ENCODE results near the gene UPF1. TPM values are rescaled to one million over a fixed set of nuclear protein-coding genes. Genes with fewer than 3 reads are reported as not detected.

UPF1 gene
- total and polyA plus RNA-seq, 3 experiments from 2014 or later: 24.6 to 97.2 (median 96.8) TPM

GRCh38 chr19:18863843-18864362, 32.1 kb downstream of the UPF1 start:
- Histone ChIP-seq H3K36me3 (ENCODE audit: insufficient read depth, low read length) (peaks cover 46% of the 10 kb centered on the region), H3K27me3 (ENCODE audit: insufficient read depth, low read length, poor library complexity, severe bottlenecking) (no peaks in the 10 kb centered on the region), H3K9me3 (ENCODE audit: low read length) (no peaks in the 10 kb centered on the region), H3K4me3 (ENCODE audit: low read length) (no peak overlapping the region), H3K4me1 (ENCODE audit: insufficient read depth, low read length) (no peaks in the 10 kb centered on the region), H3K27ac (ENCODE audit: low read depth, low read length) (no peak overlapping the region)
- Mint-ChIP-seq H3K4me1 (peaks cover 4 to 10% (median 6%) of the 10 kb centered on the region in 3 donors), H3K27me3 (no peaks in the 10 kb centered on the region), H3K36me3 (peaks cover 4 to 90% (median 10%) of the 10 kb centered on the region in 3 donors), H3K27ac (peak overlapping the region in 3 of 8 donors; percentile 6 to 54 (median 21)), H3K9me3 (no peaks in the 10 kb centered on the region), H3K4me3 (peak overlapping the region in 1 of 7 donors; percentile 44)
- ChIA-PET POLR2A (interaction anchor here (0.7 to 1.4 kb wide), 3 partner anchors 8 to 218 kb away, joined by 3 to 7 read pairs (median 5); no protein-coding TSS in a partner anchor), CTCF (interaction anchor here (1.0 to 1.7 kb wide), 2 partner anchors 16 to 20 kb away, joined by 3 read pairs; no protein-coding TSS in a partner anchor)
- no peak for DNase-seq

- Mint-ChIP-seq H3K27me3 (no peaks in the 10 kb centered on the region), H3K9me3 (no peaks in the 10 kb centered on the region), H3K36me3 (peaks cover 4 to 75% (median 10%) of the 10 kb centered on the region in 3 donors), H3K27ac (peak overlapping the region in 1 of 8 donors; percentile 44), H3K4me1 (peaks cover 4 to 10% (median 6%) of the 10 kb centered on the region in 3 donors), H3K4me3 (peak overlapping the region in 1 of 7 donors; percentile 6)
- Histone ChIP-seq H3K36me3 (ENCODE audit: insufficient read depth, low read length) (peaks cover 32% of the 10 kb centered on the region), H3K4me1 (ENCODE audit: insufficient read depth, low read length) (no peaks in the 10 kb centered on the region), H3K9me3 (ENCODE audit: low read length) (no peaks in the 10 kb centered on the region), H3K4me3 (ENCODE audit: low read length) (no peak overlapping the region), H3K27ac (ENCODE audit: low read depth, low read length) (no peak overlapping the region), H3K27me3 (ENCODE audit: insufficient read depth, low read length, poor library complexity, severe bottlenecking) (no peaks in the 10 kb centered on the region)
- CTCF ChIA-PET: interaction anchor here (0.9 to 2.9 kb wide), 5 partner anchors 10 to 21 kb away, joined by 3 to 12 read pairs (median 9); no protein-coding TSS in a partner anchor
- no peak for DNase-seq
- POLR2A ChIA-PET: interaction anchor here (0.9 to 1.4 kb wide), 2 partner anchors 10 to 20 kb away, joined by 3 to 5 read pairs; no protein-coding TSS in a partner anchor
Observed at GRCh38 chr19:18865106-18865972, 33.6 kb downstream of the UPF1 start.

GRCh38 chr19:18865973-18866799, 34.4 kb downstream of the UPF1 start:
- peak; percentile 51 to 68 (median 59) for DNase-seq
- Mint-ChIP-seq H3K4me1 (peaks cover 4 to 12% (median 8%) of the 10 kb centered on the region in 3 donors), H3K9me3 (no peaks in the 10 kb centered on the region), H3K36me3 (peaks cover 4 to 67% (median 10%) of the 10 kb centered on the region in 3 donors), H3K4me3 (no peak overlapping the region), H3K27me3 (no peaks in the 10 kb centered on the region), H3K27ac (peak overlapping the region in 2 of 8 donors; percentile 20 to 44)
- ChIA-PET CTCF (interaction anchor here (0.9 to 2.9 kb wide), 5 partner anchors 10 to 272 kb away, joined by 3 to 12 read pairs (median 9); no protein-coding TSS in a partner anchor), POLR2A (interaction anchor here (0.9 kb wide), 1 partner anchor 21 kb away, joined by 3 read pairs; no protein-coding TSS in a partner anchor)
- no peaks in the 10 kb centered on the region for H3K27me3 ChIP-seq (ENCODE audit: insufficient read depth, low read length, poor library complexity, severe bottlenecking)
- H3K4me3 ChIP-seq (ENCODE audit: low read length): no peak overlapping the region
- peaks cover 24% of the 10 kb centered on the region for H3K36me3 ChIP-seq (ENCODE audit: insufficient read depth, low read length)
- H3K4me1 ChIP-seq (ENCODE audit: insufficient read depth, low read length): no peaks in the 10 kb centered on the region
- H3K9me3 ChIP-seq (ENCODE audit: low read length): no peaks in the 10 kb centered on the region
- no peak overlapping the region for H3K27ac ChIP-seq (ENCODE audit: low read depth, low read length)

GRCh38 chr19:18866800-18867123, 35.0 kb downstream of the UPF1 start:
- Histone ChIP-seq H3K36me3 (ENCODE audit: insufficient read depth, low read length) (peaks cover 19% of the 10 kb centered on the region), H3K27me3 (ENCODE audit: insufficient read depth, low read length, poor library complexity, severe bottlenecking) (no peaks in the 10 kb centered on the region), H3K27ac (ENCODE audit: low read depth, low read length) (no peak overlapping the region), H3K4me1 (ENCODE audit: insufficient read depth, low read length) (no peaks in the 10 kb centered on the region), H3K9me3 (ENCODE audit: low read length) (no peaks in the 10 kb centered on the region), H3K4me3 (ENCODE audit: low read length) (no peak overlapping the region)
- ChIA-PET POLR2A (no interaction called here), CTCF (interaction anchor here (1.3 to 2.9 kb wide), 4 partner anchors 9 to 273 kb away, joined by 4 to 12 read pairs (median 10); no protein-coding TSS in a partner anchor)
- Mint-ChIP-seq H3K36me3 (peaks cover 4 to 61% (median 10%) of the 10 kb centered on the region in 3 donors), H3K9me3 (no peaks in the 10 kb centered on the region), H3K4me1 (peaks cover 7 to 16% (median 10%) of the 10 kb centered on the region in 3 donors), H3K27me3 (peaks cover 0 to 3% of the 10 kb centered on the region in 2 donors), H3K4me3 (peak overlapping the region in 1 of 7 donors; percentile 66), H3K27ac (peak overlapping the region in 1 of 8 donors; percentile 20)
- no peak for DNase-seq

- no peaks in the 10 kb centered on the region for H3K27me3 ChIP-seq (ENCODE audit: insufficient read depth, low read length, poor library complexity, severe bottlenecking)
- Mint-ChIP-seq H3K36me3 (peaks cover 3 to 57% (median 10%) of the 10 kb centered on the region in 3 donors), H3K27ac (peak overlapping the region in 2 of 8 donors; percentile 20 to 47), H3K27me3 (peaks cover 0 to 6% of the 10 kb centered on the region in 2 donors), H3K4me1 (peaks cover 8 to 16% (median 13%) of the 10 kb centered on the region in 3 donors), H3K4me3 (peak overlapping the region in 1 of 7 donors; percentile 66), H3K9me3 (no peaks in the 10 kb centered on the region)
- H3K4me3 ChIP-seq (ENCODE audit: low read length): no peak overlapping the region
- H3K27ac ChIP-seq (ENCODE audit: low read depth, low read length): no peak overlapping the region
- ChIA-PET POLR2A (no interaction called here), CTCF (interaction anchor here (1.3 to 2.9 kb wide), 4 partner anchors 9 to 273 kb away, joined by 4 to 12 read pairs (median 10); no protein-coding TSS in a partner anchor)
- H3K4me1 ChIP-seq (ENCODE audit: insufficient read depth, low read length): no peaks in the 10 kb centered on the region
- peaks cover 15% of the 10 kb centered on the region for H3K36me3 ChIP-seq (ENCODE audit: insufficient read depth, low read length)
- DNase-seq: no peak
- no peaks in the 10 kb centered on the region for H3K9me3 ChIP-seq (ENCODE audit: low read length)
Observed at GRCh38 chr19:18867199-18867598, 35.4 kb downstream of the UPF1 start.

- Histone ChIP-seq H3K4me3 (ENCODE audit: low read length) (no peak overlapping the region), H3K27me3 (ENCODE audit: insufficient read depth, low read length, poor library complexity, severe bottlenecking) (no peaks in the 10 kb centered on the region), H3K9me3 (ENCODE audit: low read length) (no peaks in the 10 kb centered on the region), H3K4me1 (ENCODE audit: insufficient read depth, low read length) (no peaks in the 10 kb centered on the region), H3K27ac (ENCODE audit: low read depth, low read length) (no peak overlapping the region), H3K36me3 (ENCODE audit: insufficient read depth, low read length) (peaks cover 13% of the 10 kb centered on the region)
- ChIA-PET CTCF (interaction anchor here (2.3 to 2.9 kb wide), 3 partner anchors 8 to 20 kb away, joined by 9 to 12 read pairs (median 10); no protein-coding TSS in a partner anchor), POLR2A (no interaction called here)
- Mint-ChIP-seq H3K27ac (no peak overlapping the region), H3K4me1 (peaks cover 8 to 16% (median 13%) of the 10 kb centered on the region in 3 donors), H3K4me3 (no peak overlapping the region), H3K9me3 (no peaks in the 10 kb centered on the region), H3K36me3 (peaks cover 0 to 51% (median 10%) of the 10 kb centered on the region in 3 donors), H3K27me3 (peaks cover 0 to 6% of the 10 kb centered on the region in 2 donors)
- DNase-seq: no peak
Observed at GRCh38 chr19:18867751-18868150, 36.0 kb downstream of the UPF1 start.

GRCh38 chr19:18868380-18869022, 36.7 kb downstream of the UPF1 start:
- Mint-ChIP-seq H3K4me3 (no peak overlapping the region), H3K27ac (no peak overlapping the region), H3K36me3 (peaks cover 0 to 44% (median 10%) of the 10 kb centered on the region in 3 donors), H3K9me3 (no peaks in the 10 kb centered on the region), H3K27me3 (peaks cover 0 to 8% of the 10 kb centered on the region in 2 donors), H3K4me1 (peaks cover 8 to 16% (median 13%) of the 10 kb centered on the region in 3 donors)
- CTCF ChIA-PET: no interaction called here
- POLR2A ChIA-PET: no interaction called here
- no peak overlapping the region for H3K4me3 ChIP-seq (ENCODE audit: low read length)
- DNase-seq: no peak
- H3K9me3 ChIP-seq (ENCODE audit: low read length): no peaks in the 10 kb centered on the region
- no peaks in the 10 kb centered on the region for H3K27me3 ChIP-seq (ENCODE audit: insufficient read depth, low read length, poor library complexity, severe bottlenecking)
- no peak overlapping the region for H3K27ac ChIP-seq (ENCODE audit: low read depth, low read length)
- no peaks in the 10 kb centered on the region for H3K4me1 ChIP-seq (ENCODE audit: insufficient read depth, low read length)
- H3K36me3 ChIP-seq (ENCODE audit: insufficient read depth, low read length): peaks cover 13% of the 10 kb centered on the region
